ENCODE data around the gene CDKL1.

The CDKL1 gene

DNA sequence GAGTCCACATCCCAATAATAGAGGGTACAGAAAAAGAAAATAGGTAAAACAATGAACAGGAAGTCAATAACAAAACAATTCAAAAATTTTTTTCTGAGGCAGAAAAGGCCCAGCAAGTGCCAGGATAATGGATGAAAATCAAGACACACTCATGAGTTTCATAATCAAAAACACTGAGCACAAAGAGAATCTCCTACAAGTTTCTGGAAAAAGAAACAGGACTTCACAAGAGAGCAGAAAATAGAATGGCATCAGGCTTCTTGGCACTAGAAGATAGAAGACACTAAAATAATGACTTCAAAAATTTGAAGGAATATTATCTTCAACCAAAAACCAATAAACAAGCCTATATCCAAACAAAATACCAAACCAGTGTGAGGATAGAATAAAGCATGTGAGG lies 47.7 kb downstream of the CDKL1 start:
- TF ChIP-seq TOX (CRISPR knock-in tag; IDR thresholded peaks at IDR 0.05; ENCODE audit: borderline replicate concordance) (no peak), TCF4 (CRISPR knock-in tag; IDR thresholded peaks at IDR 0.05; ENCODE audit: borderline replicate concordance) (no peak), RARB (CRISPR knock-in tag; IDR thresholded peaks at IDR 0.05) (no peak), ZFP30 (CRISPR knock-in tag; IDR thresholded peaks at IDR 0.05) (no peak), SNAI2 (CRISPR knock-in tag; IDR thresholded peaks at IDR 0.05) (no peak), ISL1 (CRISPR knock-in tag; IDR thresholded peaks at IDR 0.05) (no peak), BACH2 (CRISPR knock-in tag; IDR thresholded peaks at IDR 0.05; ENCODE audit: borderline replicate concordance) (no peak), GLIS3 (CRISPR knock-in tag; IDR thresholded peaks at IDR 0.05) (no peak), ZNF70 (CRISPR knock-in tag; IDR thresholded peaks at IDR 0.05) (no peak), ZC3H10 (CRISPR knock-in tag; IDR thresholded peaks at IDR 0.05) (no peak), CSDC2 (CRISPR knock-in tag; IDR thresholded peaks at IDR 0.05) (no peak), ZNF565 (CRISPR knock-in tag; conservative IDR thresholded peaks at IDR 0.05; ENCODE audit: low read depth) (no peak), PPARA (CRISPR knock-in tag; IDR thresholded peaks at IDR 0.05; ENCODE audit: borderline replicate concordance) (no peak), ESRRG (CRISPR knock-in tag; IDR thresholded peaks at IDR 0.05) (no peak)
- TF ChIP-seq, protein P1, sequence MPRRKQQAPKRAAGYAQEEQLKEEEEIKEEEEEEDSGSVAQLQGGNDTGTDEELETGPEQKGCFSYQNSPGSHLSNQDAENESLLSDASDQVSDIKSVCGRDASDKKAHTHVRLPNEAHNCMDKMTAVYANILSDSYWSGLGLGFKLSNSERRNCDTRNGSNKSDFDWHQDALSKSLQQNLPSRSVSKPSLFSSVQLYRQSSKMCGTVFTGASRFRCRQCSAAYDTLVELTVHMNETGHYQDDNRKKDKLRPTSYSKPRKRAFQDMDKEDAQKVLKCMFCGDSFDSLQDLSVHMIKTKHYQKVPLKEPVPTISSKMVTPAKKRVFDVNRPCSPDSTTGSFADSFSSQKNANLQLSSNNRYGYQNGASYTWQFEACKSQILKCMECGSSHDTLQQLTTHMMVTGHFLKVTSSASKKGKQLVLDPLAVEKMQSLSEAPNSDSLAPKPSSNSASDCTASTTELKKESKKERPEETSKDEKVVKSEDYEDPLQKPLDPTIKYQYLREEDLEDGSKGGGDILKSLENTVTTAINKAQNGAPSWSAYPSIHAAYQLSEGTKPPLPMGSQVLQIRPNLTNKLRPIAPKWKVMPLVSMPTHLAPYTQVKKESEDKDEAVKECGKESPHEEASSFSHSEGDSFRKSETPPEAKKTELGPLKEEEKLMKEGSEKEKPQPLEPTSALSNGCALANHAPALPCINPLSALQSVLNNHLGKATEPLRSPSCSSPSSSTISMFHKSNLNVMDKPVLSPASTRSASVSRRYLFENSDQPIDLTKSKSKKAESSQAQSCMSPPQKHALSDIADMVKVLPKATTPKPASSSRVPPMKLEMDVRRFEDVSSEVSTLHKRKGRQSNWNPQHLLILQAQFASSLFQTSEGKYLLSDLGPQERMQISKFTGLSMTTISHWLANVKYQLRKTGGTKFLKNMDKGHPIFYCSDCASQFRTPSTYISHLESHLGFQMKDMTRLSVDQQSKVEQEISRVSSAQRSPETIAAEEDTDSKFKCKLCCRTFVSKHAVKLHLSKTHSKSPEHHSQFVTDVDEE (CRISPR knock-in tag; IDR thresholded peaks at IDR 0.05), result no peak
- TF ChIP-seq, protein P2, sequence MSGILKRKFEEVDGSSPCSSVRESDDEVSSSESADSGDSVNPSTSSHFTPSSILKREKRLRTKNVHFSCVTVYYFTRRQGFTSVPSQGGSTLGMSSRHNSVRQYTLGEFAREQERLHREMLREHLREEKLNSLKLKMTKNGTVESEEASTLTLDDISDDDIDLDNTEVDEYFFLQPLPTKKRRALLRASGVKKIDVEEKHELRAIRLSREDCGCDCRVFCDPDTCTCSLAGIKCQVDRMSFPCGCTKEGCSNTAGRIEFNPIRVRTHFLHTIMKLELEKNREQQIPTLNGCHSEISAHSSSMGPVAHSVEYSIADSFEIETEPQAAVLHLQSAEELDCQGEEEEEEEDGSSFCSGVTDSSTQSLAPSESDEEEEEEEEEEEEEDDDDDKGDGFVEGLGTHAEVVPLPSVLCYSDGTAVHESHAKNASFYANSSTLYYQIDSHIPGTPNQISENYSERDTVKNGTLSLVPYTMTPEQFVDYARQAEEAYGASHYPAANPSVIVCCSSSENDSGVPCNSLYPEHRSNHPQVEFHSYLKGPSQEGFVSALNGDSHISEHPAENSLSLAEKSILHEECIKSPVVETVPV (CRISPR knock-in tag; IDR thresholded peaks at IDR 0.05), result no peak
- ATAC-seq, result no peak

- TF ChIP-seq, protein P2 (CRISPR knock-in tag; IDR thresholded peaks at IDR 0.05), result no peak
- TF ChIP-seq OSR1 (CRISPR knock-in tag; IDR thresholded peaks at IDR 0.05) (no peak), ZFP3 (CRISPR knock-in tag; IDR thresholded peaks at IDR 0.05) (no peak), POU6F1 (CRISPR knock-in tag; IDR thresholded peaks at IDR 0.05; ENCODE audit: borderline replicate concordance, low read depth) (no peak), CSDC2 (CRISPR knock-in tag; IDR thresholded peaks at IDR 0.05) (no peak), TCF4 (CRISPR knock-in tag; IDR thresholded peaks at IDR 0.05; ENCODE audit: borderline replicate concordance) (no peak), RARB (CRISPR knock-in tag; IDR thresholded peaks at IDR 0.05) (no peak), ZFP30 (CRISPR knock-in tag; IDR thresholded peaks at IDR 0.05) (no peak), BACH2 (CRISPR knock-in tag; IDR thresholded peaks at IDR 0.05; ENCODE audit: borderline replicate concordance) (no peak), ZNF565 (CRISPR knock-in tag; conservative IDR thresholded peaks at IDR 0.05; ENCODE audit: low read depth) (no peak), GLIS3 (CRISPR knock-in tag; IDR thresholded peaks at IDR 0.05) (no peak), SNAI2 (CRISPR knock-in tag; IDR thresholded peaks at IDR 0.05) (no peak), ESRRG (CRISPR knock-in tag; IDR thresholded peaks at IDR 0.05) (no peak), ARNTL (CRISPR knock-in tag; IDR thresholded peaks at IDR 0.05; ENCODE audit: borderline replicate concordance, low read depth) (no peak), ZNF8 (CRISPR knock-in tag; IDR thresholded peaks at IDR 0.05) (no peak)
- ATAC-seq, result no peak
These were observed 49.2 kb downstream of the CDKL1 start for GRCh38 chr14:50347521-50347920.

DNA sequence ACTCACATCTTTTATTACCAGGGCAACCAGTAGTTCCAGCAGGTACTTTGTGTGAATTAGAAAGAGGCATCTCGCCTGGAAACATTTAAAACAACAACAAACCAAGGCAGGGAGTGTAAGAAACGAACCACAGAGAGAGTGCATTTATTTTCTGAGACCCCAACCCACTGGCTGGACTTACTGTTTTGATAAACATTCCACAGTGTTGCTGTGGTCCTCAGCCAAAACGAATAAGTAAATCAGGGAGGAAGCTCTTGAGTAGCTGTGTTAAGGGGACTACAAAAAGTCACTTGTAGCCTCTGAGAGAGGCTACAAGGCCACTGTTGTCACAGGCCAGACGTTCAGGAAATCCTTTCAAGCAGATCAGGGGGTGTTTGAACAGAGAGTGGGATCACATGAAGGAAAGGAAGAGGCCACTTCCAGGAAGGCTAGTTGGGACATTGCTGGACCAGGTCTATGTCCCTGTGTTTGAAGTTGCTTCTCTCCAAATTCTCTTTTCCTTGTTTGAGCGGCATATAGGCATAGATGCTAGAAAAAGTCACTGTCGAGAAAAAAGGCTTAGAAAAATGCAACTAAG lies 50.7 kb downstream of the CDKL1 start:
- TF ChIP-seq RARB (CRISPR knock-in tag; IDR thresholded peaks at IDR 0.05), result no peak
- no peak for TF ChIP-seq PPARA (CRISPR knock-in tag; IDR thresholded peaks at IDR 0.05; ENCODE audit: borderline replicate concordance)
- TF ChIP-seq ISL1 (CRISPR knock-in tag; IDR thresholded peaks at IDR 0.05), result no peak
- ATAC-seq, result no peak

Data from SK-N-SH treated with all-trans-retinoic acid at 6 μM for 48 hours (cell line).